K562 (cell line): Measurements from ENCODE around the gene AFAP1. TPM values are rescaled to one million over a fixed set of nuclear protein-coding genes. Genes with fewer than 3 reads are reported as not detected.

Source experiments
- DMBX1 ChIP-seq: fragments of 250-450 bp; sonication (Bioruptor Pico); IDR thresholded peaks from 2 replicates; pipeline ENCODE4 v1.8.0; 2022; ENCODE audit warnings: inconsistent platforms, mild to moderate bottlenecking, moderate library complexity, borderline replicate concordance
- EGR1 ChIP-seq: fragments of 450-650 bp; conservative IDR thresholded peaks from 2 replicates; pipeline ENCODE4 v1.6.1; 2017; ENCODE audit warnings: mild to moderate bottlenecking
- FUS ChIP-seq: fragments of 200-400 bp; formaldehyde crosslinking; optimal IDR thresholded peaks from 2 replicates; pipeline ENCODE3; 2017; ENCODE audit warnings: low read depth, low read length
- NKRF ChIP-seq: fragments of 450-650 bp; IDR thresholded peaks from 2 replicates; pipeline ENCODE4 v1.6.1; 2016; ENCODE audit warnings: borderline replicate concordance
- NR3C1 ChIP-seq: sonication (generic); formaldehyde crosslinking; IDR thresholded peaks from 2 replicates; pipeline ENCODE4 v1.8.1; 2022; ENCODE audit warnings: missing genetic modification reagents
- NRF1 ChIP-seq, 2 experiments: fragments of 450-650 bp; IDR thresholded peaks in 1 of 2; conservative IDR thresholded peaks in 1 of 2; 2 replicates each; pipeline ENCODE4 v1.6.1; 2014; ENCODE audit warnings: mild to moderate bottlenecking in 2 of 2
- PHB2 ChIP-seq: fragments of 450-650 bp; IDR thresholded peaks from 2 replicates; pipeline ENCODE4 v1.6.1; 2017; ENCODE audit warnings: low read depth
- PTBP1 ChIP-seq: fragments of 200-400 bp; formaldehyde crosslinking; IDR thresholded peaks from 2 replicates; pipeline ENCODE4 v1.6.1; 2017; ENCODE audit warnings: low read depth, low read length
- SNRNP70 ChIP-seq: fragments of 200-400 bp; formaldehyde crosslinking; optimal IDR thresholded peaks from 2 replicates; pipeline ENCODE3; 2017; ENCODE audit warnings: low read depth, low read length
- STAT5A ChIP-seq: IDR thresholded peaks from 2 replicates; pipeline ENCODE4 v1.6.1; 2012; ENCODE audit warnings: low read length, inconsistent platforms, borderline replicate concordance
- TRIM28 ChIP-seq: fragments of 450-650 bp; IDR thresholded peaks from 2 replicates; pipeline ENCODE4 v1.6.1; 2017
- ZFPM2 ChIP-seq: fragments of 250-450 bp; sonication (Bioruptor Pico); IDR thresholded peaks from 2 replicates; pipeline ENCODE4 v1.5.1; 2022; ENCODE audit warnings: mild to moderate bottlenecking
- ZNF174 ChIP-seq: fragments of 250-450 bp; sonication (Bioruptor Pico); IDR thresholded peaks from 2 replicates; pipeline ENCODE4 v1.4.0; 2020; ENCODE audit warnings: mild to moderate bottlenecking
- ZNF217 ChIP-seq: sonication (generic); formaldehyde crosslinking; IDR thresholded peaks from 2 replicates; pipeline ENCODE4 v1.8.0; 2022; ENCODE audit warnings: mild to moderate bottlenecking, missing genetic modification reagents
- ZNF324 ChIP-seq: fragments of 250-450 bp; sonication (Bioruptor Pico); IDR thresholded peaks from 2 replicates; pipeline ENCODE4 v1.4.0; 2020; ENCODE audit warnings: mild to moderate bottlenecking
- ZNF518B ChIP-seq: fragments of 250-450 bp; sonication (Bioruptor Pico); IDR thresholded peaks from 2 replicates; pipeline ENCODE4 v1.5.0; 2021; ENCODE audit warnings: mild to moderate bottlenecking, moderate library complexity
- ZNF766 ChIP-seq: fragments of 200-800 bp; sonication (Bioruptor generic); conservative IDR thresholded peaks from 2 replicates; pipeline ENCODE4 v1.6.1; 2016; ENCODE audit warnings: missing genetic modification characterization, missing compliant biosample characterization
- polyA plus RNA-seq, 8 experiments: library from polyadenylated mRNA; depleted of rRNA in 4 of 8; stranded (reverse) in 5 of 8; unstranded in 3 of 8; fragments of >200 nt; fragmentation: Nextera tagmentation in 2 of 8; fragmentation: Illumina TruSeq in 1 of 8; extraction: Ambion mirVana in 2 of 8; extraction: Trizol in 1 of 8; gene quantifications; 2 replicates each; pipeline versions ENCODE4 v1.2.1 to v1.2.3, GENCODE V29; 2011 to 2014; ENCODE audit warnings: inconsistent platforms in 1 of 8, missing spikeins in 1 of 8
- total RNA-seq, 7 experiments: library from RNA; depleted of rRNA in 6 of 7; stranded (reverse); fragments of >200 nt in 6 of 7; fragmentation: Illumina TruSeq in 2 of 7; extraction: Trizol in 2 of 7; gene quantifications; 2 replicates each; pipeline versions ENCODE4 v1.2.1 to v1.2.3, GENCODE V29; 2011 to 2021; ENCODE audit warnings: low replicate concordance in 1 of 7
- TF ChIP-seq, protein P1 (sequence below): fragments of 450-650 bp; IDR thresholded peaks from 2 replicates; pipeline ENCODE4 v1.6.1; 2014; ENCODE audit warnings: low read depth, mild to moderate bottlenecking, moderate library complexity, borderline replicate concordance
- TF ChIP-seq, protein P2 (sequence below): sonication (generic); formaldehyde crosslinking; IDR thresholded peaks from 2 replicates; pipeline ENCODE4 v1.8.0; 2022; ENCODE audit warnings: mild to moderate bottlenecking, missing genetic modification reagents

The AFAP1 gene
- total and polyA plus RNA-seq, 9 of the 15 experiments (the other 6 are each of a cell fraction or from before 2014, with no cell fraction given), result 0.07 to 0.42 (median 0.12) TPM; not detected in 1

GRCh38 chr4:7753931-7754465 is 185.7 kb downstream of the AFAP1 start (continued):
- TF ChIP-seq, protein P1, sequence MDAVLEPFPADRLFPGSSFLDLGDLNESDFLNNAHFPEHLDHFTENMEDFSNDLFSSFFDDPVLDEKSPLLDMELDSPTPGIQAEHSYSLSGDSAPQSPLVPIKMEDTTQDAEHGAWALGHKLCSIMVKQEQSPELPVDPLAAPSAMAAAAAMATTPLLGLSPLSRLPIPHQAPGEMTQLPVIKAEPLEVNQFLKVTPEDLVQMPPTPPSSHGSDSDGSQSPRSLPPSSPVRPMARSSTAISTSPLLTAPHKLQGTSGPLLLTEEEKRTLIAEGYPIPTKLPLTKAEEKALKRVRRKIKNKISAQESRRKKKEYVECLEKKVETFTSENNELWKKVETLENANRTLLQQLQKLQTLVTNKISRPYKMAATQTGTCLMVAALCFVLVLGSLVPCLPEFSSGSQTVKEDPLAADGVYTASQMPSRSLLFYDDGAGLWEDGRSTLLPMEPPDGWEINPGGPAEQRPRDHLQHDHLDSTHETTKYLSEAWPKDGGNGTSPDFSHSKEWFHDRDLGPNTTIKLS, result peak; percentile 98
- TF ChIP-seq, protein P2, sequence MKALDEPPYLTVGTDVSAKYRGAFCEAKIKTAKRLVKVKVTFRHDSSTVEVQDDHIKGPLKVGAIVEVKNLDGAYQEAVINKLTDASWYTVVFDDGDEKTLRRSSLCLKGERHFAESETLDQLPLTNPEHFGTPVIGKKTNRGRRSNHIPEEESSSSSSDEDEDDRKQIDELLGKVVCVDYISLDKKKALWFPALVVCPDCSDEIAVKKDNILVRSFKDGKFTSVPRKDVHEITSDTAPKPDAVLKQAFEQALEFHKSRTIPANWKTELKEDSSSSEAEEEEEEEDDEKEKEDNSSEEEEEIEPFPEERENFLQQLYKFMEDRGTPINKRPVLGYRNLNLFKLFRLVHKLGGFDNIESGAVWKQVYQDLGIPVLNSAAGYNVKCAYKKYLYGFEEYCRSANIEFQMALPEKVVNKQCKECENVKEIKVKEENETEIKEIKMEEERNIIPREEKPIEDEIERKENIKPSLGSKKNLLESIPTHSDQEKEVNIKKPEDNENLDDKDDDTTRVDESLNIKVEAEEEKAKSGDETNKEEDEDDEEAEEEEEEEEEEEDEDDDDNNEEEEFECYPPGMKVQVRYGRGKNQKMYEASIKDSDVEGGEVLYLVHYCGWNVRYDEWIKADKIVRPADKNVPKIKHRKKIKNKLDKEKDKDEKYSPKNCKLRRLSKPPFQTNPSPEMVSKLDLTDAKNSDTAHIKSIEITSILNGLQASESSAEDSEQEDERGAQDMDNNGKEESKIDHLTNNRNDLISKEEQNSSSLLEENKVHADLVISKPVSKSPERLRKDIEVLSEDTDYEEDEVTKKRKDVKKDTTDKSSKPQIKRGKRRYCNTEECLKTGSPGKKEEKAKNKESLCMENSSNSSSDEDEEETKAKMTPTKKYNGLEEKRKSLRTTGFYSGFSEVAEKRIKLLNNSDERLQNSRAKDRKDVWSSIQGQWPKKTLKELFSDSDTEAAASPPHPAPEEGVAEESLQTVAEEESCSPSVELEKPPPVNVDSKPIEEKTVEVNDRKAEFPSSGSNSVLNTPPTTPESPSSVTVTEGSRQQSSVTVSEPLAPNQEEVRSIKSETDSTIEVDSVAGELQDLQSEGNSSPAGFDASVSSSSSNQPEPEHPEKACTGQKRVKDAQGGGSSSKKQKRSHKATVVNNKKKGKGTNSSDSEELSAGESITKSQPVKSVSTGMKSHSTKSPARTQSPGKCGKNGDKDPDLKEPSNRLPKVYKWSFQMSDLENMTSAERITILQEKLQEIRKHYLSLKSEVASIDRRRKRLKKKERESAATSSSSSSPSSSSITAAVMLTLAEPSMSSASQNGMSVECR, result no peak
- TF ChIP-seq TRIM28 (no peak), ZNF518B (CRISPR knock-in tag) (no peak), PHB2 (no peak), ZNF324 (CRISPR knock-in tag) (no peak), EGR1 (no peak), NRF1 (conservative IDR thresholded peaks at IDR 0.05 in 1 of 2, IDR thresholded peaks at IDR 0.05 in 1 of 2) (no peak), STAT5A (no peak), FUS (no peak), ZNF174 (no peak), DMBX1 (CRISPR knock-in tag) (no peak), ZFPM2 (CRISPR knock-in tag) (no peak), ZNF217 (CRISPR knock-in tag) (no peak), NKRF (no peak), ZNF766 (CRISPR knock-in tag) (peak; percentile 92), PTBP1 (no peak), NR3C1 (CRISPR knock-in tag) (no peak), SNRNP70 (no peak)
